Measurements from ENCODE around the gene ZCCHC7. TPM values are rescaled to one million over a fixed set of nuclear protein-coding genes. Genes with fewer than 3 reads are reported as not detected.

ZCCHC7 gene
- total RNA-seq, 3 donors from 2014 or later (not counting 1 experiment from before 2014, with no cell fraction given), result 42.4 to 43.2 (median 42.8) TPM

DNA sequence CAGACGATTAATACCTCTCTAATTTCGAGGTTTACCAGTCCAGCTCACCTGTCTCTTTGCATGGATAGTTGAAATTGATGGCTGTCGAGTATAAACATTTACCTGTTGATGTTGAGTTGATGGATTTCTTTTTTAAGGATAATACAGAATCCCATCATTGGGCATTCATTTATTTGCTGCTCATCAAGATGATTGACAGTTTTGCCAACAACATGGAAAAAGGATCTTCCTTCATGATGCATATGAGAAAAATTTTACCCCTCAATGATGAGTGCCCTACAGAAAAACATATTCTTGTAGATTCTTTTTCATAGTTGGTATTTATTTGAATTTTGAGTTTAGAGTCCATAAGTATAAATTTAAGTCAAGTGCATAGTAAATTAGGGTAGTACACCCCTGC, 59.2 kb downstream of the ZCCHC7 start:
- H3K4me3 ChIP-seq (ENCODE audit: low read length), result no peak overlapping the region
- H3K27me3 ChIP-seq (ENCODE audit: control insufficient read depth, insufficient read depth, low read length), result no peaks in the 10 kb centered on the region
- intact Hi-C loops (cut with micrococcal nuclease), result no loop called here
- DNase-seq, result no peak
- TF ChIP-seq, protein P1, sequence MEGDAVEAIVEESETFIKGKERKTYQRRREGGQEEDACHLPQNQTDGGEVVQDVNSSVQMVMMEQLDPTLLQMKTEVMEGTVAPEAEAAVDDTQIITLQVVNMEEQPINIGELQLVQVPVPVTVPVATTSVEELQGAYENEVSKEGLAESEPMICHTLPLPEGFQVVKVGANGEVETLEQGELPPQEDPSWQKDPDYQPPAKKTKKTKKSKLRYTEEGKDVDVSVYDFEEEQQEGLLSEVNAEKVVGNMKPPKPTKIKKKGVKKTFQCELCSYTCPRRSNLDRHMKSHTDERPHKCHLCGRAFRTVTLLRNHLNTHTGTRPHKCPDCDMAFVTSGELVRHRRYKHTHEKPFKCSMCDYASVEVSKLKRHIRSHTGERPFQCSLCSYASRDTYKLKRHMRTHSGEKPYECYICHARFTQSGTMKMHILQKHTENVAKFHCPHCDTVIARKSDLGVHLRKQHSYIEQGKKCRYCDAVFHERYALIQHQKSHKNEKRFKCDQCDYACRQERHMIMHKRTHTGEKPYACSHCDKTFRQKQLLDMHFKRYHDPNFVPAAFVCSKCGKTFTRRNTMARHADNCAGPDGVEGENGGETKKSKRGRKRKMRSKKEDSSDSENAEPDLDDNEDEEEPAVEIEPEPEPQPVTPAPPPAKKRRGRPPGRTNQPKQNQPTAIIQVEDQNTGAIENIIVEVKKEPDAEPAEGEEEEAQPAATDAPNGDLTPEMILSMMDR (IDR thresholded peaks at IDR 0.05), result no peak
- peaks cover 2% of the 10 kb centered on the region for H3K36me3 ChIP-seq (ENCODE audit: control insufficient read depth, insufficient read depth, low read length)
- WGBS (ENCODE audit: insufficient coverage), result 97% methylated on average over 3 of the region's 3 CpGs
- H3K9me3 ChIP-seq (ENCODE audit: control insufficient read depth, insufficient read depth, low read length), result no peaks in the 10 kb centered on the region
- no peak for ATAC-seq
- Mint-ChIP-seq H3K4me3 (no peak overlapping the region), H3K27me3 (ENCODE audit: low read depth in 2 of 2) (no peaks in the 10 kb centered on the region), H3K27ac (no peak overlapping the region), H3K36me3 (peaks cover 8% of the 10 kb centered on the region), H3K4me1 (peaks cover 9 to 17% of the 10 kb centered on the region in 2 donors), H3K9me3 (peaks cover 0 to 2% of the 10 kb centered on the region in 2 donors)
- H3K4me1 ChIP-seq (ENCODE audit: control insufficient read depth, insufficient read depth, low read length), result no peaks in the 10 kb centered on the region
- H3K27ac ChIP-seq (ENCODE audit: low read length), result no peak overlapping the region

DNA sequence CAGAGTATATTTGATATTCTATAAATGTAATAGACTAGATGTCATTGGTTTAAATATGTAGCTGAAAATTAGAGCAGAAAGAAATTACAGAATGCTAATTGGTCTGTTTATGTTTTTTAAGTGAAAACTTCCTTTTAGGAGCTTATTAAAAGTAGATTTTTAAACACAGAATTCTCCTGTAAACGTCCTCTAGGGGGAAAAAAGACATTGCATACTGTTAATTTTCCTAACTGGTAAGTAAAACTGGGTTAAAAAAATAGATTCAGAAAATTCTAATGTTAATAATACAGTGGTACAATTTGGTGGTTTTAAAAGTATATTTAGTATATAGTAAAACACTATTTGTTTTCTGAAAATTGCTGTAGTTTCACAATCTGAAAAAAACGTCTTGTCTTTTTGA, 59.8 kb downstream of the ZCCHC7 start:
- no peaks in the 10 kb centered on the region for H3K27me3 ChIP-seq (ENCODE audit: control insufficient read depth, insufficient read depth, low read length)
- Mint-ChIP-seq H3K27me3 (ENCODE audit: low read depth in 2 of 2) (no peaks in the 10 kb centered on the region), H3K36me3 (peaks cover 8% of the 10 kb centered on the region), H3K9me3 (peaks cover 0 to 2% of the 10 kb centered on the region in 2 donors), H3K4me1 (peaks cover 13 to 17% of the 10 kb centered on the region in 2 donors), H3K27ac (no peak overlapping the region), H3K4me3 (no peak overlapping the region)
- 100% methylated on average over 1 of the region's 2 CpGs for WGBS (ENCODE audit: insufficient coverage)
- H3K4me1 ChIP-seq (ENCODE audit: control insufficient read depth, insufficient read depth, low read length), result no peaks in the 10 kb centered on the region
- no peak for ATAC-seq
- intact Hi-C loops (cut with micrococcal nuclease), result no loop called here
- H3K4me3 ChIP-seq (ENCODE audit: low read length), result no peak overlapping the region
- no peaks in the 10 kb centered on the region for H3K36me3 ChIP-seq (ENCODE audit: control insufficient read depth, insufficient read depth, low read length)
- DNase-seq, result no peak
- TF ChIP-seq, protein P1 (IDR thresholded peaks at IDR 0.05), result no peak
- H3K9me3 ChIP-seq (ENCODE audit: control insufficient read depth, insufficient read depth, low read length), result no peaks in the 10 kb centered on the region
- H3K27ac ChIP-seq (ENCODE audit: low read length), result no peak overlapping the region

DNA sequence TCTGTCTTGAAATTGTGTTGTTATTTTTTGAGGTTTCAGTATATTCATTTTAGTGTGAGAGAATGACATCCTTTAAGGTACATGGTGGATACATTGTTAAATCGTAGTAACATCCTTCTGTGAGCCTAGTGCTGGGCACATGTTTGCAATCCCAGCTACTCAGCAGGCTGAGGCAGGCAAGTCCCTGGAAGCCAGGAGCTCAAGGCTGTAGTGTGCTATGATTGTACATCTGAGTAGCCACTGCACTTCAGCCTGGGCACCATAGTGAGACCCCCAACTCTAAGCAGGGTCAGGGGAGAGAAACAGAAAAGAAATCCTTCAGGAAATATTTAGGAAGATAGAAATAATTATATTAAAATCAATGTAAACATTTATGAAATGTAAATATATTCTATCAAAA, 62.3 kb downstream of the ZCCHC7 start:
- Histone ChIP-seq H3K4me1 (ENCODE audit: control insufficient read depth, insufficient read depth, low read length) (peaks cover 5% of the 10 kb centered on the region), H3K36me3 (ENCODE audit: control insufficient read depth, insufficient read depth, low read length) (no peaks in the 10 kb centered on the region), H3K9me3 (ENCODE audit: control insufficient read depth, insufficient read depth, low read length) (no peaks in the 10 kb centered on the region), H3K4me3 (ENCODE audit: low read length) (no peak overlapping the region), H3K27ac (ENCODE audit: low read length) (no peak overlapping the region), H3K27me3 (ENCODE audit: control insufficient read depth, insufficient read depth, low read length) (no peaks in the 10 kb centered on the region)
- no peak overlapping the region for H3K4me3 Mint-ChIP-seq
- H3K36me3 Mint-ChIP-seq, result peaks cover 8% of the 10 kb centered on the region
- H3K27me3 Mint-ChIP-seq (ENCODE audit: low read depth in 2 of 2), result no peaks in the 10 kb centered on the region
- intact Hi-C loops (cut with micrococcal nuclease), result no loop called here
- WGBS (ENCODE audit: insufficient coverage), result 100% methylated on average over 1 of the region's 1 CpG
- H3K4me1 Mint-ChIP-seq, result peaks cover 24 to 26% of the 10 kb centered on the region in 2 donors
- no peak for DNase-seq
- H3K27ac Mint-ChIP-seq, result no peak overlapping the region
- ATAC-seq, result no peak
- H3K9me3 Mint-ChIP-seq, result peaks cover 2% of the 10 kb centered on the region in 2 donors
- TF ChIP-seq, protein P1 (IDR thresholded peaks at IDR 0.05), result no peak
